A204.1 (cell line): ENCODE data around the gene PLD1.

Source experiments
- FAIRE-seq: peaks from 2 replicates; lab custom pipeline; 2012; peaks lifted over from hg19 to GRCh38; lab: Jason Lieb, UNC

PLD1 gene

DNA sequence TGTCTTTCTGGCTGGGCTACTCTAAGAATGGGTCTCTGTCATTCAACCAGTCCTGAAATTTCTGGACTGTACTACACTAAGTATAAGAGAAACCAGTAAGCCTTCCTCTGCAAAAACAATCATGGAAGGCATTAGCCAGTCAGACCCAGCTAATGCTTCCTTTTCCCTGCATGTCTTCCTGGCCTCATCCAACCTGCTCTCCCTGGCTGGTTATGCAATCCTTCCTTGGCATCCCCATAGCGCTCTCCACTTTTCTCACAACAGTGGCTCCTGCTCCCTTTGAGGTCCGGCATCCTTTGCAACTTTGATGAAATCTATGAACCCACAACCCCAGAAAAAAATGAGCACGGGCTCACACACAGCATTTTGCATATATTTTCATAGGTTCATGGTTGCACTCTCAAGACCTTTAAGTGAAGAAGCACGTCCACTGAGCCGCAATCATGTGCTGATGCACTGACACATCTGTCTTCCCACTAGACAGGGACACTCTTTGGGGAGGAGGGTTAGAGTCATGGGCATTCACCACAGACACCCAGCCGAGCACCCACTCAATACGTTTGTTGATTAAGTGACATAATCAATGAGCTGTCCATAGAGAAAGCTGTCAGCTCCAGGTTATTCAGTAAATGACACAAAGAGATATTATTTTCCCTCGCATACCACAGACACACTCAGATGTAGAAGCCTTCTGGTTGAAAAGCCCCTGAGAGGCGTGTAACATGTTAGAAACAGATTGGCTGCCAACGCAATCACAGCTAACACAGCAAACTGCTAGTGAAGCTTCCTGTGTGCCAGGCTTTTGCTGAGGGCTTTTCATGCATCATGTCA, 66.7 kb downstream of the PLD1 start:
- no peak for FAIRE-seq

DNA sequence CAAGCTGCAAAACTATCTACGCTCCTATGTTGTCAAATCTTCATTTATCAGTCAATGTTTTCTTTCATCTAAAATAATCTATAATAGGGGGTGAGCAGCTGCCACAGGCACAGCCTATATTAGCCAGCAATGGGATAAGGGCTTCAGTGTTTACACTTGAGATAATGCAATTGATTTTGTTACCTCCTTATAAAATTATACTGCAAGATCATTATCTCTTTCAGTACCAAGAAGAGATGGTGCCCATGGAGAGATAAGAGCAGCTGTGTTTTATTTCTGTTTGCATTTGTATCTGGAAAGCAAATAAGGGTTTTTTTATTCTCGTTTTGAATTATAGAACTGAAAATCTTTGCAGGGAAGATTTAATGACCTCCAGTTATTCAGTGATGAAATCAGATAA, 68.9 kb downstream of the PLD1 start:
- FAIRE-seq: no peak

DNA sequence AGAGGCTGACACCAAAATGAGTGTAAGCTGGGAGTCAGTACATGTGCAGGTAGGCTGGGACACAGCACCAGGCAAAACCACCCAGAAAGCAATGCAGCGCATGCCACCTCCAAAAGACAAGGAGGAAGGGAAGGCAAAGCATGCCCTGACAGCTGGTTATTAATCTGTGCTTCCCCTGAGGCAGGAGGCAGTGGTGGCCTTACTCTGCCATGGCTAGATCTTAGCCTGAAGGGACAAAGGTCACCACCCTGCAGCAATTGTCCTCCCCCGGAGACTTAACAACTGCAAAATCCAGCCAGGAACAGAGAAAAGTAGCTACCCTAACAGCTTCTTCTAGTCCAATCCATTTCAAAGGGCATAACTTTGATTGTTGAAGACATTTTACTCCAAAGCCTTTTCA, 73.7 kb downstream of the PLD1 start:
- FAIRE-seq: no peak

DNA sequence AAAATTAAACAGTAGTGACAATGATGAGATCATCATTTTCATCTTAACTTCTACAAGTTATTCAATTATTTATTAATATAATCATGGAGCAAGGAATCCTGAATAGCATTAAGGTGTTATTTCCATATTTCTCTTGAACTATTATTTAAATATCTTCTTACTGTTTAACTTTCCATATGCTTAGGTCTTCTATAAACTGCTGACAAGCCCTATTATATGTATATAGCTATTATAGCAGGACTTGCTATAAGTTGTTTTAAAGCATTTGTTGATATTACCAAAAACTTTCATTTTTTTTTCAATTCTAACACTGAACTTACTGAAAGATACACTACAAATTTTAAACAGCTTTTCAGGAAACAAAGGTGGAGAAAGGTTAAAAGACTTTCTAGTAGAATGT, 76.7 kb downstream of the PLD1 start:
- FAIRE-seq: peak; percentile 39

DNA sequence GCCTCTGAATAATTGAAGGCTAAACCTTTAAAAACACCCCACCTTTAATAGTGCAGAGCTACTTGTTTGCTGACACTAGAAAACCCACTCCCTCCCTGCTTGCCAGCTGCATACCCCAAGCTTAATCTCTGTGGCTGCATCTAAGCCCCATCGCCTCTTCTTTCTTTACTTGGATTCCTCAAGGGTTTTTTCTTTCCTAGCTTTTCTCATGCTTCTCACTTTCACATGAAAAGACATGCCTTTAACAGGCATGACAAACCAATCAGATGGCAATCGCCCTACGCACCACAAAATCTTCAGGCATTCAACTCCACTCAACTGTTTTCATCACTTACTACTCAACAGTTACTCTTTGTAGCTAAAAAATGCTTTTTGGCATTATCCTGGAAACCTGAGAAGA, 77.5 kb downstream of the PLD1 start:
- no peak for FAIRE-seq

DNA sequence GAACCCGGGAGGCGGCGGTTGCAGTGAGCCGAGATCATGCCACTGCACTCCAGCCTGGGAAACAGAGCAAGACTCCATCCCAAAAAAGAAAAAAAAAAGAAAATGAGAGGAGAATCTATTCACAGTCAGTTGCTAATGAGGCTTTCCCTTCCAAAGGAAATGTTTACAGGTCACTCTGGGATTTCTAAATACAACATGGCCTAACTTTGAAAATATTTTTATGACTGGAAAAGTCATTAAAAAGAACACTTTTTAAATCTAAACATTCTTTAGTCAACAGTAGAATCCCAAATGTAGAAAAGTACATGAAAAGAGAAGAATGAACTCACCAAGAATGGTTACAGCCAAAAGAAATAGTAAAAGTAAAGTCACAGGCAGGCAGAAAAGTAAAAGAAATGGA, 78.6 kb downstream of the PLD1 start:
- FAIRE-seq: no peak

DNA sequence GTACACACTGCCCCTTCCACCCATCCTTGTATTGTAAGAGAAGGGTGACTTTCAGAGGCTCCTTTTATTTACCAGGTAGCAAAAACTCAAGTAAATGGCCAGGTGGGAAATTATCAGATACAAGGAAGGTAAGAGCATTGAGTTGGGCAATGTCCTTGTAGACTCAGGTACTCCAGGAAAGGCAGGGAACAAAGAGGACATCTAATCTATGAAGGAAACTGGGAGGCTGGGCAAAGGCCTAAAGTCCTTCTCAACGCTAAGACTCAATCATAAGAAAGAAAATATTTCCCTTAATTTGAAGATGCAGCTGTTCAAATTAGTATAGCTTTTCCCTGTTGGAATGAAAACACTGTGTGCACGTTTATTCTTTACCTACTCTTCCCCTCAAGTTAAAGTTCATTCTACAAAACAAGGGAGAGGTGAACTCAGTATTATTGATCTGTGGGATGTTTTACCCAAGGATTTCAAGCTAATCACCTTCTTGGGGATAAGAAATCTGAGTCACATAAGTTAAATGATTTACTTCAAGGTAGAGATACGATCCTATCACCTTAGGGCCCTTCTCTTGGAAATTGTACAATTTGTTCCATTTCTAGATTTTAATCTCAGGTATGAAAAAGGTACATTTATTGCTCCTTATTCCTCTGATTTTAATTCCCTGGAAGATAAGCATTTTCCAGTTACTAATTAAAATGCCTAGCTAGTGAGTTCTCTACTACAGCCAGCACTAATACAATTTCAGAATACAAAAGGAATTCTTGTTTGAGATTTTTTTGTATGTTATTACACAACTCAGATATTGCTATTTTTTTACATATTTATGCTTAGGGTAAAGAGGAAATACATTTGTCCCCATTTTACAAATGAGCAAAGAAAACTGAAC, 80.6 kb downstream of the PLD1 start:
- no peak for FAIRE-seq

DNA sequence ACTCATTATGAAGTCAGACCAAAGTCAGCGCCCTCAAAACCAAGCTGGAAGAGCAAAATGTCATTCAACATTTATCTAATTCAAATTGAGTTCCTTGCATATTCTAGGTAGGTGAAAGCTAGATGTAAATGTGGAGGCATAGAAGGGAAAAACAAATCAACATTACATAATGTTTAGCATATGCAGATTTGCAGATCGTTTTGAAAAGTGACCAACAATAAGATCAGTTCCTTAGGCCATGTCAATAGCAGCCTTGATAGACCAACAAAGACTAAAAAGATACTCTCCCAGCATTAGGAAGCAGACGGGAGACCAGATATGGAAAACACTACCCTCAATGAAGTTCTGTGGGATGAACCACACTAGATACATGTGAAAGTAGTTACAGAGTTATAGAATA, 83.0 kb downstream of the PLD1 start:
- FAIRE-seq: no peak

DNA sequence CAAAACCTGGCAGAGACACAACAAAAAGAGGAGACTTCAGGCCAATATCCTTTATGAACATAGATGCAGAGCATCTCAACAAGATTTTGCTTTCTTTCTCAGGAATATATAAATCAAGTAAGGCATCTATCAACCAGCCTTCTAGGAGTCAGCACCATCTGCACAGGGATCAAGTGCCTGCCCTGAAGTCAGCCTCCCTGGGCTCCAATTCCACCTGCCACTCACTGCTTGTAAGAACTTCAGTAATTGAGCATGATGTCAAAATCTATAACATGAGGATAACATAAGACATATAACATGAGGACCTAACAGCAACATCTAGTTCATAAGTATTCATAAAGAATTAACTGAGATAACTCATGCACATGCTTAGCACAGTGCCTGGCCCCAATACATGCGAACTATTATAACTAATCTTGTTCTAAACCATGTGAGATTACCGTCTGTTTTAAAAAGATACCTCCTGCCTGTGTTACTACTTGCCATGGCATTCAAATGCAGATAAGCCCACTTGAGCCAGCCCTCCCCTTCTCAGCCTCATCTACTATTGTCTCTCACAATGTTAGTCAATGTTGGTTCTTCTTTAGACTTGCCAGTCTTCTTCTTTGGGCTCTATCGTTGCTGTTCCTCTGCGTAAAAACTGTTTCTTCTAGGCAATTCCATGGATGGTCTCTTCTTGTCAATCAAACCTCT, 91.6 kb downstream of the PLD1 start:
- no peak for FAIRE-seq

DNA sequence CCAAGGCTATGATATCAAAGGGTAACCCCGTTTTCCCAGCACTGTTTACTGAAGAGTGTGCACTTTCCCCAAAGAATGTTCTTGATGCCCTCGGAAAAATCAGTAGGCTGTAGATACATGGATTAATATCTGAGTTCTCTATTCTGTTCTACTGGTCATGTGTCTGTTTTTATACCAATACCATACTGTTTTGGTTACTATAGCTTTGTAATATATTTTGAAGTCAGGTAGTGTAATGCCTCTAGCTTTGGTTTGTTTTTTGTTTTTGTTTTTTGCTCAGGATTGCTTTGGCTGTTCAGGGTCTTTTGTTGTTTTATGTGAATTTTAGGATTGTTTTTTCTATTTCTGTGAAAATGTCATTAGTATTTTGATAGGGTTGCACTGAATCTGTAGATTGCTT, 95.1 kb downstream of the PLD1 start:
- no peak for FAIRE-seq

DNA sequence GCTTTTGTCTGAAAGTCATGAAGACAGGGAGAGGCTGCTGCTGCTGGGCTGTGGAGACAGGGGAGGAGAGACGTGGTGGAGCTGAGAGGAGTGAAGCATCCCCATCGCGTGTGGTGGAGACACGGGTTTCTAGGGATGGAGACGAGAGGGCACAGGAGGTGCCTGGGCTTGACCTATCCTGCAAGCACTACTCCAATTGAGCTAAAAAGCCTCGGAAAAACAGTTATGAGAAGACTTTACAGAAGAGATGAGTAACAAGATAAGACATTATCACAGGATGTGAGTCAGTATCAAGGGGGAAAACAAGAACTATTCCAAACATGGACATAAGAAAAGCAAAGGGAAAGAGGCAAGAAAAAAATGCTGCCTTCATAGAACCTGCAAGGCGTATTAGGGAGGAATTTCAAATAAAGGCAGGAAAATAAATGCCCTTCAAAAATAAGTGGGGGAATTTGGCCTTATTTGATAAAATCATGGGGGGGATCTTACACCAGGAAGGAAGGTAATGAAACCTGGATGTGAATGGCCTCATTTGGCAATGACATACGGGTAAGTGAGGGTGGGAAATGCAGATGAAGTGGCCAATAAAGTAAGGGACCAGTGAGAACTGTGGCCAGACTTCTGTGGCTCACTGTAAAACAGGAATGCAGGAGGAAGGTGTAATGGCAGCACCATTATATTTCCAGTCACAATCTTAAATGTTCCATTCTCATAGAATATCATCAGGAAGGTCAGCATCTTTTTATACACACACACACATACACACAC, 97.9 kb downstream of the PLD1 start:
- no peak for FAIRE-seq

DNA sequence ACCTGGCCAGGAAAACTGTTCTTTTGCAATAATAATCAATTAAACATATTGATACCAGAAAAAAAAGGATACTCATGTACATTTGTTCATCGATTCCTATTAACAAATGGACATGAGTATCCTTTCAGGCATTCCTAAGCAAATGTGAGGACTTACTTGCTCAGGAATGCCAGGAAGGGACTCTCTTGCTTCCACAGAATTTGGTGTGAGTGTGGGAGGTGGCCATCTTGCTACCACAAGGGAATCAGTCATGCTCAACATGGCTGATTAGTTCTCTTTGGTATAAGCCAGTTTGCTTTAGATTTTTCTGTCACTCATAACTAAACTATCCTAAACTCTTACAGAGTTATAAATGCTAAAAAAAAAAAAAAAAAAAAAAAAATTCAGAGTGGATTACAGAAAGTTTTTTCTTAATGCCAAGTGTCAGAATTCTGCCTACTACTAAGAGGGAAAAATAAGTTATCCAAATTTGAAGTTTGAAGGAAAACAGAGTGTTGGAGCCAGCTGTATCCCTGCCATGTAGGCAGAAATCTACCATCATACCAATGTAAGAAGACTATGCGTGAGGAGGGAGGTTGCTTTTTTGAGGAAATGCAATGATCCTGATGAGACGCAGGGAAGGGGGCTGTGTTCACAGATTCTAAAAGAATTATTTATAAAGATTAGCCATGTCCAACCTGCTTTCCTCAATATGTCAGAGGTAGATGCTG, 98.7 kb downstream of the PLD1 start:
- no peak for FAIRE-seq

DNA sequence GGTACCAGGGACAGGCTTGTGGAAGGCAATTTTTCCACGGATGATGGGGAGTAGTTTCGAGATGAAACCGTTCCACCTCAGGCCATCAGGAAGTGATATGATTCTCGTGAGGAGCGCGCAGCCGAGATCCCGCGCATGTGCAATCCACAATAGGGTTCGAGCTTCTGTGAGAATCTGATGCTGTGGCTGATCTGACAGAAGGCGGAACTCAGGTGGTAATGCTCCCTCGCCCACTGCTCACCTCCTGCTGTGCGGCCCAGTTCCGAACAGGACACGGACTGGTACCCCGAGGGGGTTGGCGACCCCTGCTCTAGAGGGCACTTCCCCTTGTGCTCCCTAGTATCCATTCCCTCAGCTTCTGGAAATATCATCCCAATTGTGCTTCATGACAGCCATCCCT, 99.9 kb downstream of the PLD1 start:
- no peak for FAIRE-seq

DNA sequence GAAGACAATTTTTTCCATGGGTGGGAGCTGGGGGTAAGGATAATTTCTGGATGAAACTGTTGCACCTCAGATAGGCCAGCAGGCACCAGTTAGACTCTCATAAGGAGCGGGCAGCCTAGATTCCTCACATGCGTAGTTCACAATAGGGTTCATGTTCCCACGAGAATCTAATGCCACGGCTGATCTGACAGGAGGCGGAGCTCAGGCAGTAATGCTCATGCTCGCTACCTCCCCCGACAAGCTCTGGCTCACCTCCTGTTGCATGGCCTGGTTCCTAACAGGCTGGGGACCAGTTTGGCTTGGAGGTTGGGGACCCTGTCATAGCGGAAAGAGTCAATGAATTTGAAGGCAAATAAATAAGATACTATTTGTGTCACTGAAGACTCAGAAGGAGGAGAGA, 105.5 kb downstream of the PLD1 start:
- FAIRE-seq: no peak

DNA sequence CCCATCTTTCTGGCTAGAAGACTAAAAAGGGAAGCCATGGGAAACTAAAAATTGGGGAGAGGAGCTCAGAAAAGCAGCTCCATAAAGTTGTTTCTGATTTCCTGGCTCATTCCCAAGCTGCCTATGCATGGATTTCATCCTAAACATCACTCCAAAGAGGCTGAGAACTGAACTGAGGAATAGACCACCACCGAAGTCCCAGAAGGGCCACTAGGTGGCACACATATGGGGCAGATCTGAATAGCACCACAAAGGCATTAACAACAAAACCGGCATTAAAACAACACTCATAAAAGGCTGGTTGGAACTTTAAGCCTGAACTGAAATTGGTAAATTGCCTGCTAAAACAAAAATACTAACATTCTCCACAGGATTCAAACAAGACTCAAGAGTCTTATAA, 106.3 kb downstream of the PLD1 start:
- FAIRE-seq: no peak

DNA sequence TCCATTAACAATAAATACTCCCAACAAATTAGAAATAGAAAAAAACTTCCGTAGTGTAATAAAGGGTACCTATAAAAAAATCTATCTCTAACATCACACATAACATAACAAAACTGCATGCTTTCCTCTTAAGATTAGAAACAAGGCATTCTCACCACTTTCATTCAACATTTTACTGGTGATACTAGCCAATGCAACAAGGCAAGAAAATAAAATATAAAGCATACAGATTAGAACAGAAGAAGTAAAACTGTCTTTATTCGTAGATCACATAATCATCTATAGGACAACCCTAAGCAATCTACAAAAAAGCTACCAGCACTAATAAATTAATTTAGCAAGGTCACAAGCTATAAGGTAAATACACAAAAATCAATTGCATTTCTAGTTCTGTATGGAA, 107.1 kb downstream of the PLD1 start:
- FAIRE-seq: no peak

DNA sequence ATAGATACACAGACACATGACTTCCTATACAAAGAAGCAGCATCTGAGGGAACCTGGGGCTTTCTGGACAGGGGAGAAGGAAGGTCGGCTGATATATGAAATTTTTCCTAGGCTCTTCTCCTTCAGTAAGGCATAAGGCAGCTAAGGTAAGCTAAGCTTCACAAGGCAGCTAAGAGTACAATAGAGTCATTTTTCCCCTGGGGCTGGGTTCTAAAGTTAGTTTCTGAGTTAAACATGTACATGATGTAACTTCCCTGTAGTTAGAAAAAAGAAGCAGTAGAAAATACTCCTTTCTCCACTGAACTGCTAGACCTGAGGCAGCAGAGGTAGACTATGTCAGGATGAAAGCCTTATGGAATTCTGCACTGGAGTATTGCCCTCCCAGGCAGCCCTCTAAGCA, 109.6 kb downstream of the PLD1 start:
- no peak for FAIRE-seq

DNA sequence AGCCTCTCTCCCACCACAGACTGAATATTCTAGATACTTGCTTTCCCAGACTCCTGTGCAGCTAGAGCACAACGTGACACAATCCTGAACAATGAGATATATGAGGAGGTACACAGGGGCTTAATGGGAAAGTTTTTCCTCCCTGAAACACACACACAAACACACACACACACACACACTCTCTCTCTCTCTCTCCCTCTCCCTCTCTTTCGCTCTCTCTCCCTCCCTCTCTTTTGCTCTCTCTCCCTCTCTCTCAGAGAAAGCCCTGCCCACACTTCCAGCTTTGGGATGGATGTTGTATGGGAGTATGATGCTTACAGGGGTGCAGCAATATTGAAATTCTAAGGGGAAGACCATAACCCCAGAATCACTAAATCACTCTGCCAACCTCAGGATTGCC, 110.1 kb downstream of the PLD1 start:
- no peak for FAIRE-seq

DNA sequence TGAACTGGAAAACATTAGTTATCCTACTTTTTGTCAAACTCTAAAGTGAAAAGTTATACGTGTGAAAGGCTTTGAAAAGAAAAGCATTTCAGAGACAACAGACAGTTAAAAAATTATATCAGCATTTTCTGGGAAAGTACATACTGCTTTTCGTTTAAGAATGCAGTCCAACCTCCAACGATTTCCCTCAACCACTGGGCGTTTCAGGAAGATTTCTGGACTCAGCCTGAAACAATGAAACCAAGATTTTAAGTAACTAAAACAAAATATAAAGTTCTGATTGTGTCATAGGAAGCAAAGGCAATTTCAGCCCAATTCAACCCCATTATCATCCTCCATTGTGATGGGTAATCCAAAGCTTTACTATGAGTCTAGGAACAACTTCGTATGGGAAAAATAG, 110.7 kb downstream of the PLD1 start:
- no peak for FAIRE-seq

DNA sequence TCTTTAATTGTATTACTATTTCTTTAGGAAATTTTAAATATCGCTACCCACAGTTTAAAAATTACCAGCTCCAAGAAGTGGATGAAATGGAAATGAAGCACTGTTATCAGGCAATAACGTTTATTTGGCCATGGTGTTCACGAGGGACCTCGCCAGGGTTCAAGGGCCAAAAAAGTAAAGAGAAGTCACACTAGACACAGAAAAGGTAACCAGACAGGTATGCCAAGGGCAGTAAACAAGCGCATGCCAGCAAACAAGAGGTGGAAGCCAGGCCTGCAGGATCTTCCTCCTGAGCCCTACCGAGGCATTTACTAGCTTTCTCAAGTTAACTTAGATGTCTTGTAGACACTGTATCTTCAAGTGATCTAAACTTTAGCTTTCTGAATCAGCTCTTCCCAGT, 113.5 kb downstream of the PLD1 start:
- no peak for FAIRE-seq

DNA sequence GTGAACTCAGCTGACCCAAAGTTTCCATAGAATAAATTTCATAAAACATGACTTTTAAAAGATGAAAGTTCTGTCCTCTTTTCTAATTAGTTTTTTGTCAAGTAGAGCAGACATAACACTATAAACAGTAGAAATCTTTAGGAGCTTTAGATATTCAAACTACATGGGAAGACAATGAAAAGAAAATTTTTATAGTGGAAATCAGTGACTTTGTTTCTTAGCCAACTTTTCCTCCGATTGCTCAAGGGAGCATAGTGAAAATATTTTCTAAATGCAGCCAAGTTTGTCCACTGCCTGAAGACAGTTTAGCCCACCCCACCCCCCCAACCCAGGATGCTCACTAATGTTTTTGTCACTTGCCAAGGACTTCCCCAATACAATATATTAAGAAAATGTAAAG, 114.9 kb downstream of the PLD1 start:
- FAIRE-seq: no peak

DNA sequence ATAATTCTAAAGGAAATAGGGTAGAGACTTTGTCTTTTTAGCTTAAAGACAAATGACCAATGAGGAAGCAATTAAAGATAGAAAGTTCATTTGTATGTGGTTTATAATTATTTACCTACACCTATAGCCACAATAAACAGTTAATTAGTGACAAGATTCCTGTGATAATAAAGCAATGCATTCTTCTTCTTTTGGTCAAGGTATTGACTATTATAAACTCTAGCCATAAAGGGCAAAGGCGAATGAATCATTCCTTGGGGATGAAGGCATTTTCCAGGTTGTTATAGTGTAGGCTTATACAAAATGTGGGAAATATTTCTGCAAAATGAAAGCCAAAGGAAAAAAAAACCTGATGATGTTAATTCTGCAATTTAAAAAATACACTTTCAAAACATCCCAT, 115.4 kb downstream of the PLD1 start:
- FAIRE-seq: no peak
